HG02943 (cell line): ENCODE results near the gene ASIC1.

Source experiments
- ATAC-seq: cut with Tn5 transposase; IDR thresholded peaks from one replicate; pipeline ENCODE4 v1.9.1; 2021; ENCODE audit warnings: mild to moderate bottlenecking, low read depth, moderate library complexity; ENCODE audit not compliant: unreplicated experiment

The ASIC1 gene

DNA sequence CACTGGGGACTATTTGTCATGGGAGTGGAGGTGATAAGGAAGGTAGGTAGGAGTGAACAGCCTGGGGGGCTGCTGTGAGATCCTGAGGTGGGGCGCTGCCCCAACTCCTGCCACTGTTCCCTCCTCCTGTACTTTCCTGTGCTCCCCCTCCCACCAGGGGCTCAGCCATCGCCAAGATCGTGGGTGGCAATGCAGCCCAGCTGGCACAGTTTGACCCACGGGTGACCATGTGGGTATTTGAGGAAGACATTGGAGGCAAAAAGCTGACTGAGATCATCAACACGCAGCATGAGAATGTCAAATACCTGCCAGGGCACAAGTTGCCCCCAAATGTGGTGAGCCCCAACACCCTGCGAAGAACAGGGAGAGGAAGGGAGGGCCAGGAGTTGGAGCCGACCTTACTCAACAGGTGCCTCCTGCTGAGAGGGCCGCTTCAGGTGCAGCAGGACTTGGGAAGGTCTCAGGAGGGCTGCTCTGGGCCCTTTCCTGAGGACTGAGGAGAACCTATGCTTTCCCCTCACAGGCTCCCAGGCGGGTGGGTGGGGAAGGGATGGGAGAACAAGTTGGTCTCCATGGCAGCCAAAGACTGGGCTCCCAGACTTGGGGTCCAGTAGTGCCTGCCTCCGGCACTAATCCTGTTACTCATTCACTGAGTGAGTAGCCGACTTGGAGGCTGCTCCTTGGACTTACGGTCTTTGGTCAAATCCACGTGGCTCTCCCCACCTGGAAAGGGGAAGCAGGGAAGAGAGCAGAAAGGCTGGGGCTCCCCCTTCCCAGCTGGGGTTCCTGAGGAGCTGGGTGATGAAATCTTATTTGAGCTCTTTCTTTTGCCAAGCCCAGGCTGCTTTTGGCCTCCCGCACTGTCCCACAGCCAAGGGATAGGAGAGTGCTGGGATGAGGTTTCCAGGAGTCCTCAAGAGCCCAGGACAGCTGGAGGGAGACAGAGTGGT, 47.3 kb downstream of the ASIC1 start:
- no peak for ATAC-seq

DNA sequence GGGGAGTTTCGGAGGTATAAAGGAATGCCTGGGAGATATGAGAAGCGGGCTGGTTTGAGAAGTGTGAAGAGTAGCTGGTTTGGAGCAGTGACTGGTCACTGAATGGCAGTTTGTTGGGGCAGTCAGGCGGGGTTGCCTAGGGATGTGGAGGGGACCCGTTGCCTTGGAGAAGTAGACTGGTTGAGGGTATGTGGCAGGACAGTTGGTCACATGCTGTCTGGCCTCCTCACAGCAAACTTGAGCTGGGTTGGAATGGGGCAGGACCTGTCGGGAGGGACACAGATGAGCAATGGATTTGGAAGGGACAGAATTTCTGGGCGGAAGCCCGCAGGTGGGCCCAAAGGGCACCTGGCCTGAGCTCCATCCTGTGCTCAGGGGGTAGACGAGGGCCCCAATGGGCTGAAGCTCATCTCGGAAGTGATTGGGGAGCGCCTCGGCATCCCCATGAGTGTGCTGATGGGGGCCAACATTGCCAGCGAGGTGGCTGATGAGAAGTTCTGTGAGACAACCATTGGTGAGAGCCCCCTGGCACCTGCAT, 48.6 kb downstream of the ASIC1 start:
- no peak for ATAC-seq

GRCh38 chr12:50106907-50107306, 49.5 kb downstream of the ASIC1 start:
- ATAC-seq = no peak

- no peak for ATAC-seq
Observed at GRCh38 chr12:50107416-50108268, 50.2 kb downstream of the ASIC1 start.

- ATAC-seq = no peak
Observed at GRCh38 chr12:50109319-50109718, 51.9 kb downstream of the ASIC1 start.

GRCh38 chr12:50110127-50110761, 52.8 kb downstream of the ASIC1 start:
- no peak for ATAC-seq

GRCh38 chr12:50110762-50111351, 53.5 kb downstream of the ASIC1 start:
- no peak for ATAC-seq

DNA sequence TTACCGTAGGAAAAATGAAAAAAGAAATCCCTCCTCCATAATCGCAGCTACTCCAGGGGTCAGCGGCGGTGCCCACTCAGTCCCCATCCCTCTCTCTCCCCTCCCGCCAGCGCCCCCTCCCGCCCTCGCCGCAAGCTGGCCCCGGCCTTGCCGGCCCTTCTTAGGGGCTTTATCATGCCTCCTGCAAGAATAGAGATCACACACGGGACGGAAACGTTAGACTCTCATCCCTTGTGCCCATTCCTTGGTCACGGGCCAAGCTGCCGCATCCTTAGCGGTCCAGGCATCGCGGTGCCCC, 53.9 kb downstream of the ASIC1 start:
- peak; percentile 6 for ATAC-seq

DNA sequence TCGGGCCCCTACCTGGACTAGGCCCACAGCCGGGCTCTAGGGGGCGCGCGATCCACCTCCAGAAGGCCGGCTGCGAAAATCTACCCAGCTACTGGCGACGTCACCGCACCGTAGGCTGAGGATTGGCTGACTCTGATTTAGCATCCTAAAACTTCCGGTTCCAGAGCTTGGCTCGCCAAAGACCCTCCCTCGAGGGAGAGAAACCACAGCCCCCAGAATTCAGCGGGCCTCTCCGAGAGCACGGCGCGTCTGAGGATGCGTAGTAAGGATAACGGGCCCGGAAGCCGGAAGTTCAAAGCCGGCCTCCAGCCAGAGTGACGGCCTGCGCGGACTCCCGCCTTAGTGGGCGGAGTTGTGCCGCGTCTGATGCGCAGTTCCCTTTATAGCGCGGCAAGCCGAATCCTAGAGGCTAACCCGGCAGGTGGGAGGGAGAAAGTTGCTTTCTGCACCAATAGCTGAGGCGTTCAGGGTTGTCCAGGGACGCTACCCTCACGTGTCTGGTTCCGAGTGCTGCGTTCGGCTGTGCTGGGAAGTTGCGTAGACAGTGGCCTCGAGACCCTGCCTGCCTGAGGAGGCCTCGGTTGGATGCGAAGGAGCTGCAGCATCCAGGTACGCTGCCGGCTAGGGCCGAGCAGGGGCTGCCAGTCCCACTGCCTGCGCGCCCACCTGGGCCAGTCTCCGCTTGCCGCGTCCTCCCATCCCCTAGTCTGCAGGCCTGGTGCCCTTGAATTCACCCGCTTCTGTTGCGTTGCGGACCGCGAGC, 54.5 kb downstream of the ASIC1 start, which contains the start of gene COX14:
COX14 (plus strand) TSS at position 544 of the 763 bp plus-strand sequence. CDS start 7,808 bp downstream, outside the sequence.
- peak; percentile 80 for ATAC-seq

DNA sequence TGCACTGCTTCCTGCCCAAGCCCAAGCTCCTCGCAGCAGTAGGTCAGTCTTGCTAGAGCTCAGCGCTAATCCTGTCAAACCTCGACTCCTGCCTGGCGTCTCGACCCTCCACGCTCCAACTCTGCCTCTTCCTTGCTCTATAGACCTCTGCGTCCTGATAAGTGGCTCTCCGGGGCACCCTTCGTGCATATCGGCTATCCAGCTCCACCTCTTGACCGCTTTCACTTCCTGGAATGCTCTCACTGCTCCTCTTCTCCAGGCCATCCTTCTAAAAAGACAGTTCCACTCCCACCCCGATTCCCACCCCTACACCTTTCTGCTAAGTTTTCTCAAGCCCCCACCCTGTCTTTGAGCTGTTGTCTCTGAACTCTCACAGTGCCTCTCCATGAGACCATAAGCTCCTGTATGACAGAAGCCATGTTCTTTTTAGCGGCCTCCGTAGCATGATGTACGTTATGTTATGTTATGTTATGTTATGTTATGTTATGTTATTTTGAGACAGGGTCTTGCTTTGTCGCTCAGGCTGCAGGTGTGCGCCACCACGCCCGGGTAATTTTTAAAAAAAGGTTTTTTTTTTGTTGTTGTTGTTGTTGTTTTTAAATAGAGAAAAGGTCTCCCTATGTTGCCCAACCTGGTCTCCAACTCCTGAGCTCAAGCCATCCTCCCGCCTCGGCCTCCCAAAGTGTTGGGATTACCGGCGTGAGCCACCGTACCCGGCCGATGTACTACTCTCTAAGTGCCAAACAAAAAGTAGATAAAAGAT, 55.2 kb downstream of the ASIC1 start:
- no peak for ATAC-seq

DNA sequence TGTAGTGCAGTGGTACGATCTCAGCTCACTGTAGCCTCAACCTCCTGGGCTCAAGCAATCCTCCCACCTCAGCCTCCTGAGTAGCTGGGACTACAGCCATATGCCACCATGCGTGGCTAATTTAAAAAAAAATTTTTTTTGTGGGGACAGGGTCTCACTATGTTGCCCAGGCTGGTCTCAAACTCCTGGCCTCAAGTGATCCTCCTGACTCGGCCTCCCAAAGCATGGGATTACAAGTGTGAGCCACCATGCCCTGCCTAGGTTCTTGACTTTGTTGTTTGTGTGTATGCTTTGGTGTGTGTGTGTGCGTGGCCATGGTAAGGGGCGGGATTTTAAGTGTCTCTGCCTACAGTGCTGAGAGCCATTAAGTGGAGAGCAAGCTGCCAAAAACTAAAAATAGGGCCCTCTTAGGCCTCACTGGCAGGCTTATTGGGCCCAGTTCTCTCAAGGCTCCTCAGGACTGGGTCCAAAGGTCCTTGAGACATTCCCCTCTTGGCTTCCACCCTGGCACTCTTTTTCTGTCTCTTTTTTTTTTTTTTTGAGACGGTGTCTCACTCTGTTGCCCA, 59.7 kb downstream of the ASIC1 start:
- no peak for ATAC-seq

- no peak for ATAC-seq
Observed at GRCh38 chr12:50119387-50119786, 62.0 kb downstream of the ASIC1 start.

GRCh38 chr12:50120521-50120920, 63.1 kb downstream of the ASIC1 start:
- ATAC-seq = no peak

GRCh38 chr12:50120953-50121352, 63.6 kb downstream of the ASIC1 start:
- no peak for ATAC-seq

DNA sequence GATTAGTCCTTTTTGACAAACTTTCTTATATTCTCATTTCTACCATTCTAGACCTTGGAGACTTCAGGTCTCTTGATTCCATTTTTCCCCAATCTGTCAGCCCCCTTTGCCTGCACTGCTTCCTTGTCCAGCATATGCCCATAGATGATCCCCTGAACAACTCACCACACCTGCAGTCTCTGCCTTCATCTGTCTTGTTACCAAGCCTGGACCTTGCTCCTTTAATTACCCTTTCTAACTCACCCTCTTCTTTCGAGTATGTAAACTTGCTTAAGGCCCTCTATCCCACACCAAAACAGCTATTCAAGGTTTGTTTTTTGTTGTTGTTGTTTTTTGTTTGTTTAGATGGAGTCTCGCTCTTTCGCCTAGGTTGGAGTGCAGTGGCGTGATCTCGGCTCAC, 64.2 kb downstream of the ASIC1 start:
- ATAC-seq = no peak

DNA sequence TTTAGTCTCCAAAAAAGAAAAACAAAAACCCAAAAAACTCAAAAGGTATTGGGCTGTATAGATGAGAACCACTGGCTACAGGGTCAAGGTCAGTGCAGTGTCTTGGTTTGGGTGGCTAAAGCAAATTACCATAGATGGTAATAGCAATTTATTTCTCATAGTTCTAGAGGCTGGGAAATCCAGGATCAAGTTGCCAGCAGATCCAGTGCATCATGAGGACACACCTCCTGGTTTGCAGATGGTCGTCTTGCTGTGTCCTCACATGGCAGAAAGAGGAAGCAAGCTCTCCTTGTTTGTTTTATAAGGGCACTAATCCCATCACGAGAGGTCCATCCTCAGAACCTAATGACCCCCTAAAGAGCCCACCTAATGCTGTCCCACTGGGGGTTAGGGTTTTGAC, 65.8 kb downstream of the ASIC1 start:
- no peak for ATAC-seq

- ATAC-seq = no peak
Observed at GRCh38 chr12:50127546-50127945, 70.2 kb downstream of the ASIC1 start.

DNA sequence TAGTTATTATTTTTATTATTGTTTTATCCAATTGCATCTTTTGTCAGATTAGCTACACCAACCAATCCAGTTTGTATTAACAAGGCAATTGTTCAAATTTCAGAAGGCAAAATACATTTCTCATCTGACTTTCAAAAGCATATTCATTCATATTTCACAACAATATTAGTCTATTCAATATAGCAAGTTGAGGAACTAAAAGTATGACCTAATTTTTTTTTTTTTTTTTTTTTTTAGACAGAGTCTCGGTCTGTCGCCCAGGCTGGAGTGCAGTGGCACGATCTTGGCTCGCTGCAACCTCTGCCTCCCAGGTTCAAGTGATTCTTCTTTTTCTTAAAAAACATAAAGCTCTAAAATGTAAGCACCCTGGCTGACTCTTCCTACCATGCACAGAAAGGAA, 71.9 kb downstream of the ASIC1 start:
- no peak for ATAC-seq
